HG02840 (cell line): ENCODE results near the gene DYNLT2B.
"Not testable (repeated sequence)": the region's sequence is repeated elsewhere in the genome, so short reads cannot be mapped to it uniquely, and the experiment has no call there.

Experiments used
- ATAC-seq: cut with Tn5 transposase; IDR thresholded peaks from one replicate; pipeline ENCODE4 v1.9.1; 2021; ENCODE audit warnings: mild to moderate bottlenecking, moderate library complexity, moderate number of reproducible peaks; ENCODE audit not compliant: unreplicated experiment, low FRiP score

DYNLT2B gene

GRCh38 chr3:196274585-196274984 is 43.5 kb downstream of the DYNLT2B start:
- ATAC-seq, result no peak

DNA sequence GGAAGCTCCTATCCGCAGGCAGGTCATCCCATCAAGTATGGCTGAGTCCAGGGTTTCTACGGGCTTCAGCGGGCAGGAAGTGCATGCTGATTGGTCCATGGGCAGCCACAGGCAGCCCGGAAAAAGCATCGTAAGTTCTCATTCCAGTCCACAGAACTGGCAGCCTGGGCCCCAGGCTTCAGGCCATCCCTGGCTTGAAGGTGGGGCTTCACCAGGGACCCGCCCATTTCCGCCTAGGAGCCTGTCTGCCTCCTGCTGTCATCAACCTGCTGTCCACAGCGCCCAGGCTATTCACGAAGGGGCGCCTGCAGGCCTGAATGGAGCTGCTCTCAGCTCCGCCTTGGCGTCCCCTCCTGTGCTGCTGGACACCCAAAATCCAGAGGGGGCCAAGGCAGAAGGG is 44.4 kb downstream of the DYNLT2B start:
- no peak for ATAC-seq

DNA sequence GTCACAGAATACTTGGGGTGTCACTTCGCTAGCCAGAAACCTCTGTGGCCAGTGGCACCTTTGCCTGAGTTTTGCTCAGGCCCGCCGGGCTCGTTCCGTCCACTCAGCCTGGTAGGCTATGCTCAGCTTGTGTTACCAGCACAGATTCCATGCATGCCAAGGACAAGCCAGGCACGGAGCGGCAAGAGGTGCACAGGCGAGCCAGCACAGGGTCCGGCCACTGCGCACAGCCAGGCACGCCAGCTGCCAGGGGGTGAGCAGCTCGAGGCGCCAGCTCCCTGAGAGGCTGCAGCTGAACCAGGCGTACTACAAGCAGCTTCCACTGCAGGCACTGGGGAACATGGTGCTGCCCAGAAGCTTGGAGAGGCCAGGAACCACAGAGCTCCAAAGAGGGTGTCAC is 45.2 kb downstream of the DYNLT2B start:
- ATAC-seq, result no peak

- ATAC-seq, result no peak
Observed at GRCh38 chr3:196270499-196270898, 47.5 kb downstream of the DYNLT2B start.

- no peak for ATAC-seq
Observed at GRCh38 chr3:196268284-196269163, 49.5 kb downstream of the DYNLT2B start.

DNA sequence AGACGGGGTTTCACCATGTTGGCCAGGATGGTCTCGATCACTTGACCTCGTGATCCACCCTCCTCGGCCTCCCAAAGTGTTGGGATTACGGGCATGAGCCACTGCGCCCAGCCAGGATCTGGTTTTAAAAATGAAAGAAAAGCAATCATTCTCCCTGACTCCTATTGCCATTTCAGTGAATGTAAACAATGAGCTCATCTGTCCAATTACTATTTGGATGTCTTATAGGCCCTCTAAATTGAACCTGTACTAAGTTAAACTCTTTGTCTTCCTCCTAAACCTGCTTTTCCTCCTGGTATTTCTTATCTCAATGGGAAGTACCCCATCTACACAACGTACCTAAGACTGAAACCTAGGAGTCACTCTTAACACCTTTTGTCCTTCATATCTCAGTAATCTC is 54.2 kb downstream of the DYNLT2B start:
- ATAC-seq, result no peak

DNA sequence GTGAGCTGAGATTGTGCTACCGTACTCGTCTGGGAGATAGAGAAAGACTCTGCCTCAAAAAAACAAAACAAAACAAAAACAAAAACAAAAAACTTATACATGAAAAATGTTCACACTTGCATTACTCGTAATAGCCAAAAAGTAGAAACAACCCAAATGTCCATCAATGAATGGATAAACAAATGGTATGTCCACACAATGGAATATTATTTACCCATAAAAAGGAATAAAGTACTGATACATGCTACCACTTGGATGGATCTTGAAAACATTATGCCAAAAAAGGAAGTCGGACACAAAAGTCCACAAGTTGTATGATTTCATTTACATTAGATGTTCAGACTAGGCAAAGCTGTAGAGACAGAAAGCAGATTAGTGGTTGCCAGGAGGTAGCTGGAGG is 57.3 kb downstream of the DYNLT2B start:
- ATAC-seq, result no peak

- no peak for ATAC-seq
Observed at GRCh38 chr3:196255776-196256175, 62.3 kb downstream of the DYNLT2B start.

GRCh38 chr3:196254376-196255283 is 63.4 kb downstream of the DYNLT2B start:
- ATAC-seq, result no peak

GRCh38 chr3:196251918-196252317 is 66.1 kb downstream of the DYNLT2B start:
- no peak for ATAC-seq

GRCh38 chr3:196246612-196247308 is 71.3 kb downstream of the DYNLT2B start:
- no peak for ATAC-seq

- ATAC-seq, result not testable (repeated sequence)
Observed at GRCh38 chr3:196244166-196244565, 73.9 kb downstream of the DYNLT2B start.

DNA sequence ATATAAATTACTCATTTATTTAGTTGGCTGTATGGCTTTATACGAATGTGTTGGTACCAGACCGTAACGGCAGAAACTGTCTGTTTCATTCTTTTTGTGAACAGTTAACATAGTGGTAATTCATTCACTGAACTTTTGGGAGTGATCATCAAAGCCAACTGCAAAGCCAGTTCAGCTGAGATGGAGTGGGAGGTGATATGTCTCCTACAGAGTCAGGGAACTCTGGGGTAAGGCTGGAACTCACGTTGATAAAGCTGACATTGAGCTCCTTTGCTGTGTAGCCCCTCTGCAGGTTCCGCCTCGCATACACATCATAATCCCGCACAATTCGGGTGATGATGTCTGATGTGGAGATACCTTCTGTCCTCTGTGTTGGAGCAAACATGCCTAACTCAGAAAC is 76.3 kb downstream of the DYNLT2B start:
- ATAC-seq, result no peak
